GM18498 (cell line): ENCODE data around the gene YBX2.
"Not testable (repeated sequence)": the region's sequence is repeated elsewhere in the genome, so short reads cannot be mapped to it uniquely, and the experiment has no call there.

Experiments
- ATAC-seq: cut with Tn5 transposase; IDR thresholded peaks from one replicate; pipeline ENCODE4 v1.9.1; 2021; ENCODE audit warnings: mild to moderate bottlenecking, moderate library complexity; ENCODE audit not compliant: unreplicated experiment

Gene YBX2

DNA sequence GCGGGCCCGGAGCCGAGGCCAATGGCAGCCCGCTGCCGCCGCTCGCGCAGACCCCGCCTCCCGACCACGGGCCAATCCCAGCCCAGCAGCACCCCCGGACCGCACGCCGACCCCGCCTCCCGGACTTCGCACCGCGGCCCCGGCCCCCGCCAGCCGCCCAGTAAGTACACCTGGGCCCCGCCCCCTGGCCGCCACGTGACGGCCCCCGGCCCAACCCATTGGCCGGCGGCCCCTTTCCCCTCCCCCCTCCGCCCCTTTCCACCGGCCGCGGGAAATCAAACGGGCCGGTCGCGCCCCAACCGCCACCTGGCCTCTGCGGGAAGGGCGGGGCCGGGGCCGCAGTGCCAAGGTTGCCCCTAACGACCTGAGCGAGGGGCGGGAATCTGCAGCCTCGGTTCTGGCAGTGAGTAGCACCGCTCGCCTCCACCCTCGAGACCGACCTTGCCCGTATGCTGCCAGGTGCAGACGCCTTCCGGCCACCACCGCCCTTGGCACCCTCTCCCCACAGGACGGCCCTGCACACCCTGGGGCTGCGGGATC is at the start of gene YBX2:
Gene YBX2 (minus strand): TSS at position 26 of the 540 bp plus-strand sequence. CDS start 139 bp downstream, outside the sequence.
- ATAC-seq, result no peak

DNA sequence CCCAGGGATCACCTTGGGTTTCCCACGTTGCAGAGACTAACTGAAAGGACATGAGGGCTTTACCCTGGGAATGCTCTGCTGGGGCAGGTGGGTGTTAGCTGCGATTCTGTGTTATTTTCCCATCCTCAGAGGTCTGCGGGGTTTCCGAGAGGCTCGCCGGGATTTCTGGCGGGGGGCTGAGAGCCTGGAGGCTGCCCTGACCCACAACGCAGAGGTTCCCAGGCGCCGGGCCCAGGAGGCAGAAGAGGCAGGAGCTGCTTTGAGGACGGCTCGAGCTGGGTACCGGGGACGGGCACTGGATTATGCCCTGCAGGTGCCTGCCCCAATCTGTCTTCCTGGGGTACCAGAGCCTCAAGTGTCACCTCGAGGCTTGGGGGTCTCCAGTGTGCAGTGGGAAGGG is 48.8 kb upstream of the YBX2 start:
- ATAC-seq, result no peak

DNA sequence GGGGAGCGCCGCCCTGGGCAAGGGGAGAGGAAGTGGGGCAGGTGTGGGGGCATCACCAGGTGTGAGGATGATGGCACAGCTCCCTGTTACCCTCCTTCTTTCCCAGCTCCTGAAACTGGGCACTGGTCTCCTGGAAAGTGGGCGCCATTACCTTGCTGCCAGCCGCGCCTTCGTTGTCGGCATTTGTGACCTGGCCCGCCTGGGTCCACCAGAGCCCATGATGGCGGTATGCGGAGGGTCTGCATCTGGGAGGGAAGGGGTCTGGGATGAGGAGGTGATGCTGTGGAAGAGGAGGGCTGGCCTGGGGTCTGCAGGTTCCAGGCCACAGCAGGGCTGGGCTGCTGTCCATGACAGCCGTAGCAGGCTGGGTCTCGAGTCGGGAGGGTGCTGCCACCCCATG is 47.4 kb upstream of the YBX2 start:
- no peak for ATAC-seq

DNA sequence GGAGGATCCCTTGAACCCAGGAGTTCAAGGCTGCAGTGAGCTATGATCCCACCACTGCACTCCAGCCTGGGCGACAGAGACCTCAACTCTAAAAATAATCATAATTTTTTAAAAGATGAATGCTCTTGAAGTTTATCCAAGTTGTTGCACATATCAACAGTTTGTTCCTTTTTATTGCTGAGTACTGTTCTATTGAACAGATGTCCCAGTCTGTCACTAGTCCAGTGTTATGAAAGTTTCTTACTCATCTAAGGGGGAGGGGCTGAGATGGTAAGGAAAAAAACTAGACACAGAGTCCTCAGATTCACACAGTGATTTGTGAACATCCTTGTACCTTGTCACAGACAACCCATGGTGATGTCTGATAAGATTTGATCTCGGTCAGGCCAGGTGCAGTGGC is 45.7 kb upstream of the YBX2 start:
- no peak for ATAC-seq

DNA sequence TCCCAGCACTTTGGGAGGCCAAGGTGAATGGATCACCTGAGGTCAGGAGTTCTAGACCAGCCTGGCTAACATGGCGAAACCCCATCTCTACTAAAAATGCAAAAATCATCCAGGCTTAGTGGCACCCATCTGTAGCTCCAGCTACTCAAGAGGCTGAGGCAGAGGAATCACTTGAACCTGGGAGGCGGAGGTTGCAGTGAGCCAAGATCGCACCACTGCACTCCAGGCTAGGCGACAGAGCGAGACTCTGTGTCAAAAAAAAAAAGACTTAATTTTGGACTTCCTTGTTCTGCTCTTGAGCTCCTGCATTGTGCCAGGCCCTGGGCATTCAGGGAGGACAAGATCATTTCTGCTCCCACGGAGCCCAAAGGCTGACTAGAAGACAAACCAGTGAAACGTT is 43.2 kb upstream of the YBX2 start:
- not testable (repeated sequence) for ATAC-seq

DNA sequence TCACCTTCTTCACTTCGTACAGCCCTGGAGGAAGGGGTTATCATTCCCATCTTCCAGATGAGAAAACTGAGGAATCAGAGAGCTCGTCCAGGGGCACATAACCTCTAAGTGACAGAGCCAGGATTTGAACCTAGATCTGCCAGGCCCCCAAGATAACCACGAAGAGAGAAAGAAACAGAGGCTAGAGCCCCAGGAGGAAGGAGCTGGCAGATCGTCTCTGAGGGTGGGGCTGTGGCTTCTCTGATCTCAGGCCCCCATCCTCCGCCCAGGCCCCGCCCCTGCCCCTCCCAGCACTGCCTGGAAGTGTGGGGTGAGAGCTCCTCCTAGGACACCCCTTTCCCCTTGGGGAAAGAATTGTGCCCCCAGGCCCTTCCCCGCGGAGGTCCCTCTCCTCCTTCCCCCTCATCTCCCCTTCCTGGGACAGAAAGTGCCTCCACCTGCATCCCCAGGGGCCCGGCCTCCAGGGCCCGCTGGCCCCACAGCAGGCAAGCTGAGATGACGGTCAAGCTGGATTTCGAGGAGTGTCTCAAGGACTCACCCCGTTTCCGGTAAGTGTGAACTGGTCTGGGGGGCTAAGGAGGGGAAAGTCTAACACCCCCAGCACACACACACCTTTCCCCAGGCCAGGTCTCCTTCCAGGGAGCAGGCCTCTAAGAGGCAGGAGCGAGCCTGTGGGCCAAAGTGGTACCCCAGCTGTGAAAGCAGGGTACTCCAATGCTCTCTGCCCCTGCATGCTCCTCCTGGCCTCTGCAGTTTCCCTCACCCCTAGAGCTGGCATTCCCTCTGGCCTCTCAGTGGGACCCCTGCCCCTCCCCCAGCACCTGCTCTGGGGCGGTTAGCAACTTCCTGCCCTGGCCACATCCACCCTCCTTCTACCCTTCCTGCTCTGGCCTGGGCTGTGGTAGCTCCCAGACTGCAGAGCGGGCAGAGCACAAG is 42.1 kb upstream of the YBX2 start, which contains the start of gene ACAP1:
Gene ACAP1 (plus strand): TSS at position 290 of the 936 bp plus-strand sequence. CDS start 206 bp downstream, at position 496.
- ATAC-seq, result peak; percentile 75

DNA sequence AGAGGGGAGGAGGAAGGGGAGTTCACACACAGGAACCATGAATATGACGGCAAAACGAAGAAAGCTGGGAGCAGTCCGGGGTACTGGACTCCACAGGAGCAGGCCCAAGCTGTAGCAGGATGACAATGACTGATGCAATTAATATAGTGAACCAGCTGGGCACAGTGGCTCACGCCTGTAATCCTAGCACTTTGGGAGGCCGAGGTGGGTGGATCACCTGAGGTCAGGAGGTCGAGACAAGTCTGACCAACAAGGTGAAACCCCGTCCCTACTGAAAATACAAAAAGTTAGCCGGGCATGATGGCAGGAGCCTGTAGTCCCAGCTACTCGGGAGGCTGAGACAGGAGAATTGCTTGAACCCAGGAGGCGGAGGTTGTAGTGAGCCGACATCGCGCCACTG is 41.3 kb upstream of the YBX2 start:
- ATAC-seq, result not testable (repeated sequence)

DNA sequence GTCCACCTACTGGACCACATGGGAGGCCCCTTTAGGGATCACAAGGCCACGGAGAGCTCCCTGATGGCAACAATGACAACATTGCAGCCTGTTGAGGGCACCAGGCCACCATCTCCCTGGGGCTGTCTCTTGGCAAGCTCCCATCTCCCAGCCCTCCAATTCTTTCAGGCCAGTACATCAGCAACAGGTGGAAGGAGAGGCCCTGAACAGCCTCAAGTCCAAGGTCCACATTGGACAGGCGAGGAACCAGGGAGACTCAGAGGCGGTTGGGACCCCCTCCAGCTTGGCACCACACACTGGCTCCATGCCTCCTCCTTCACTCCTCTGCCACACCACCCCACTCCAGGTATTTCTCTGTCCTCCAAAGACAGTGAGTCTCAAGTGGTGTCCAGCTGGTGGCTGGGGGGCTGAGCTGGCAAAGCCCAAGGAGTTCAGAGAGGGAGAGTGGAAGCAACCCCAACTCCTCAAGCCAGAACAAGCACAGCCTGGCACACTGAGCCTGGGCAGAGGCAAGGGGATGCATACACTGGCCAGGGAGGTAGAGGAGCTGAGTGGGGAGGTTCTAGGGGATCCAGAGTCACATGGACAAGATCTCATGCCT is 40.6 kb upstream of the YBX2 start:
- ATAC-seq, result no peak

DNA sequence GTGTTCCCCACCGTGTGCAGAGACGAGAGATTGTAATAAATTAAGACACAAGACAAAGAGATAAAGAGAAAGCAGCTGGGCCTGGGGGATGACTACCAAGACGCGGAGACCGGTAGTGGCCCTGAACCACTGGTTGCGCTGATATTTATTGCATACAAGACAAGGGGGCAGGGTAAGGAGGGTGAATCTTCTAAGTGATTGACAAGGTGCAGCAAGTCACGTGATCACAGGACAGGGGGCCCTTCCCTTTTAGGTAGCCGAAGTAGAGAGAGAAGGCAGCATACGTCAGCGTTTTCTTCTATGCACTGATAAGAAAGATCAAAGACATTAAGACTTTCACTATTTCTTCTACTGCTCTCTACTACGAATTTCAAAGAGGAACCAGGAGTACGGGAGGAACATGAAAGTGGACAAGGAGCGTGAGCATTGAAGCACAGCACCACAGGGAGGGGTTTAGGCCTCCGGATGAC is 38.2 kb upstream of the YBX2 start:
- not testable (repeated sequence) for ATAC-seq

DNA sequence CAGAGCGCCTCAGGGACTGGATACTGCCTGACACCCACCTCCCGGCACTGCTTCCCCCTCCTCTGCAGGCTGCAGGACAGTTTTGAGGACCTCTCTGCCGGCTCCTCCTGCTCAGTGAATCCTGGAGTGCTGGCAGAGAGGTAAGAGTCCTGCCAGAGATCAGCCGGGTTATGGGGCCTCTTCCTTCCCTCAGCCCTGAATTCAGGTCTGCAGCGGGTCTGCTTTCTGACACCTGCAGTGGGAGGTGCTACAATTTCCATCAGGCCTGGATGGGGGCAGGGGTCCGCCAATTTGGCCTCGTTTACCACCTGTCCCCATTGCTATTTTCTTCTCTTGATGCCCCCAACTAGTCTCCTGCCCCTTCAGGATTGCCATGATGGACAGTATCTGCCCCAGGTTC is 37.7 kb upstream of the YBX2 start:
- no peak for ATAC-seq

DNA sequence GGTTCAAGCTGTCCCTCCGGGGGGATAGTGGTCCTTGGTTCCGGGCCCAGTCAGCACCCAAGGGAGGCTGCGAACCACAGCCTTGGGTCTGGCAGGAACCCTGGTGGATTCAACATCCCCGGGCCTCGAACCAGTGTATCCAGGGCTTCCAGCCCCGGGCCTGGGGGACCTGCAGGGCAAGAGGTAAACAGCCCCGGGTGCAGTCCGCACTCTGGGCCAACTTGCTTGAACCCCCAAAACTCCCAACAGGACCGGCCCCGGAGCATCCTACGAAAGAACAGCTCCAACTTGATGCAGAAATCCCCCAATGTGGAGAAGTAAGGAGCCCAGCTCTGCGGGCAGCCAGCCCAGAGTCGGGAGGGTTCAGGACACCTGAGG is 36.2 kb upstream of the YBX2 start:
- no peak for ATAC-seq

DNA sequence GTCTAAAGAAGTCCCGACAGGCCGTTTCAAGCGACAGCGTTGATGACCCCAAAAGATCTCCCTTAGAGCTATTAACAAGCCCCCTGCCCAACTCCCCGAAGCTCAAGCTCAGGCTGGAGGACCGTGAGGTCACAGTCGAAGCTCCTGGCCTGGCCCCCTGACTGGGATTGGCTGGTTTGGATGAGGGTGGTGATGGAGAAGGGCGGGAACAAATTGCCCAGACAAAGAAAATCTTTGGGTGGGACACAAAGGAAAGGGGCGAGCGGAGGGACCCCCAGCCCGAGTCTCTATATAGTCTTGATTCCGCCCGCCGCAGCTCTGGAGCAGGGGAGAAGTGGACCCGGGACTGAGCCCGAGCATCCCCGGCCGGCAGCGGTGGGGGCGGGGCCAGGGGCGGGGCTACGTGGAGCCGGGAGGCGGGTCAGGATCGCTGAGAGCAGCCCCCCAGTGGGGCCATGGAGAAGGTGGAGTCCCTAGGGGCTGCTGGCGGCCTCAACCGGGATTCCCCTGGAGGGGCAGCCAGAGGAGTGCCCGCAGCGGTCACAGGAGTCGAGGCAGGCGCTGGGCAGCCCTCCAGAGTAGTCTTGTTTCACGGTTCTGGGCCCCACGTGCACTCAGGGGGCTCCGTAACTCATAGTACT is 35.7 kb upstream of the YBX2 start:
- peak; percentile 36 for ATAC-seq

DNA sequence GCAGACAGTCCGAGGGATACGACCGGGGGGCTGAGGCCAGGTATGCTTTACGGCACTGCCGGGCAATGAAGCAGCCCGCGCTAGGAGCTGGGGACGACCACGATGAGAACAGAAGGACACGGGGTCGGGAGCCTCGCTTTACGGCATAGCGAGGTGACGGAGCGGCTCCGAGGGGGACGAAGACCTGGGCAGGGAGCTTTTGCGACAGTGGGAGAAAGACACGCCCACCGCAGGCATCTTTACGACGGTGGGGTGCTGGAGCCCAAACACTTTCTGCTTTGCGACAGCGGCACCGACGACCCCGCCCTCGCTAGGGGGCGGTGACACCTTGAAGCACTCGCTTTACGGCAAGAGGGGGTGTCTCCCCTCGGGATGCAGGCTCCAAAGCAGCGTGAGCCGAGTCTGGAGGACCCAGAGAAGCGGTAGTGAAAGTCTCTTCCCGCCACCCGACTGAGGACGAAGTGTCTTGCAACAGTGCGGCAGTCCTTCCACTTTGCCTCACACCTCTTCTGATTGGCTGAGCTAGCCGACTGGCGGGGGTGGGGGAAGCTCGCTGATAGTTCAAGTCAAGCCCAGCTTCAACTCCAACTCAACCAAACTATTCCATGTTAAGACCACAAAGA is 35.0 kb upstream of the YBX2 start:
- peak; percentile 62 for ATAC-seq

DNA sequence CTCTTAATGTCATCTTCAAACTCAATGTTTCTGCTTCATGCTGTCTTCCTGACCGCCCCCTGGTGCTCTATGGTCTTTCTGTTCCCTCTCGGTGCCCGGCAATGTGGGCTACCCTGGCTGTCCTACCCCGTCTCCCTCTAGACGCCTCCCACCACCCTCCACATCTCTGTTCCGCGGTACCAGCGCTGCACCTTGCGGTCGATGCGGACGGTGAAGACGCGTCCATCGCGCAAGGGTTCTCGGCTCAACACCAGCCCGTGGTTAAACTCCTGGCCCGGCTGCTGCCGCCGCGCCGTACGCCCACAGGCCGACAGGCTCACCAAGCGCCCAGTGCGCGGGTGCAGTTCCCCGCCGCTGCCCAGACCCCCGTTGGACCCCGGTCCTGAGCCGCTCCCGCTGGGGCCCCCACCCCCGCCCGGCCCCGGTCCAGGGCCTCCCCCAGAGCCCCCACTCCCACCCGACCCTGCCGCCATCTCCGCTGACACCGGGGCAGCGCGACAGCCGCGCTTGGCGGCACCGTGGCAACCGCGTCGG is 34.5 kb upstream of the YBX2 start, which contains the start of gene NEURL4:
Gene NEURL4 (minus strand): TSS at position 496 of the 534 bp plus-strand sequence. CDS start 23 bp downstream, at position 473.
- peak; percentile 13 for ATAC-seq

DNA sequence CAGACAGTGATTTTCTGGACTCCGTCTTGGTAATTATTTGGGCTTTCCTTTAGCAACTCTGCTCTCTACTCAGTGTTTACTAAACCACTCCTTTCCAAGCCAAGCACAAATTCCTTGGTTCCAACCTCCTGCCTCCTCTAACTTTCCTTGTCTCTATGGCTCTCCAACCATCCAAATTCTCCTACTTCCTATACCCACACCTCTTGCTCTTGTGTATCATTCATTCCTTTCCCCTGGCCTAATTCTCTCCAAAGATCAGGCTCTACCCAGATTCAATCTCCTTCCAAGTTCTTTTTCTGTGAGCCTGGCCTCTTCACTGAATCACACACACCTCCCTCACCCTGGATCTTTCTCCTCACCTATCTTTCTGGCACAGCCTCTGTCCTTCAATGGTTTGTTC is 33.6 kb upstream of the YBX2 start:
- ATAC-seq, result no peak

DNA sequence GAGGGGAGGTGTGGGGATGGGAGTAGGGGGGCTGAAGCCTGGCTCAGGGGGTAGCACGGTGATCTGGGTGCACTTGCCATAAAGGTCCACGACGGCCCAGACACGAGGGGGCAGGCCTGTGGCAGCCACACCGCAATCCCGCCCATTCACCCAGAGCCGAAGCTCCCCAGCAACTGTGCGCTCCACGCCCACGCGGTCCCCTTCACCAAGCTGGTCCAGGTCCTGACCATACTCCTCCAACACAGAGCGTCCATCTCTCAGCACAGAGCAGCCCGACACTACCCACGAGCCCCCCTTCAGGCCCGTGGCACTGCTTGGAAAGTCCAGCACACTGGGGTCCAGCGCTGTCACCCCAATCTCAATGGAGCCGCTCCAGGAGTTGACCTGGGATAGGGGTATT is 33.1 kb upstream of the YBX2 start:
- no peak for ATAC-seq

DNA sequence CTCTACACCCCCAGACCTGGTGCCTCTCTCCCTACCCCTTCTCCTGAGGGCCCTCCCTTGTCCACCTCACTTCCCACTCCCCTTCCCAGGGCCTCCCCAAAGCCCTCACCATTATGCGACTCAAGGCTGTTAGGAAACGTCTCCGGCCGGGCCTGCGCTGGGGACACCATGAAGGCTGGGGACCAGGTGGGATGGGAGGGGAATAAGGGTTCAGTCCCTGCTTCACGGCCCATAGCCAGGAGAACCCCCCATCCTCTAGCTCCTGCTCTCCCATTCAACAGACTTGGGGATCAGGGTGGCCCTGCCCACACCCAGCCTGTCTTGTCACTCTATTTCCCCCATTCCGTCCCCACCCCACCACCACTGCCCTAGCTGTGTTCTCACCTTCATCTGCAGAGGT is 32.6 kb upstream of the YBX2 start:
- ATAC-seq, result no peak

DNA sequence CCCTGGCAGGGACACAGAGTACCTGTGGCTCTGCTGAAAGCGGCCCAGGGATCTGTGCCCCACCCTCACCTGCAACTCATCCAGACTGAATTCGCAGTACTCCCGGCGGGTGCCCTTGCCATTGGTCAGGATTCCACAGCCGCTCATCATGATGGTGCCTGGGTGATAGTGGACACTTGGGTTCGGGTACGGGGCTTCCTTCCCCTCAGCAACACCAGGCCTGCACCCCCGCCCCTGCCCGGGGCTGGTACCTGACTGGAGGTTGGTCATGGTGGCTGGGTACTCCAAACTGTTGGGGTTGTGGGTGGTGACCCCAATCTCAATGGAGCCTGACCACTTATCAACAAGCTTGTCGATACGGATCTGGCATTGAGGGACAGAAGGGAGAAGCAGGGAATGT is 31.7 kb upstream of the YBX2 start:
- ATAC-seq, result no peak

DNA sequence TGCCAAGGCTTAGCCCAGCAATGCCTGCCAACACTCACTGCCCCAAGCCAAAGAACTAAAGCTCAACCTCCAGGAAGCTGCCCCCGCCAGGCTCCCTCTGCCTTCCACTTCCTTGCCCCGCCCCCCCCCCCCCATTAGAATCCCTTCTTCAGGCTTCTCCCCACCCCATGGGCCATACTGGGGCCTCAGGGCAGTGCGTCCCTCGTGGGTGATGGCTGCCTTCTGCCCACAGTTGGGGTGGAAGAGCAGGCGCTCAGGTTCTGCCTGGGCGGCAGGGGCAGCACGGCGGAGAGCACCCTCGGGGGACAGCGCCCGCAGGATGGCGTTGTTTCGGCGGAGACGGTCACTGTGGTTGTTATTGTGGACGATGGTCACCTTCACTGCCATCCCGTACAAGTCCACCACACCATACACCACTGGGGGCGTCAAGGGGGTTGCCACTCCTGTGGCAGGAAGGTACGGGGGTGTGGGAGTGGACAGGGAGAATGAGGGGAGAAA is 30.6 kb upstream of the YBX2 start:
- ATAC-seq, result no peak

DNA sequence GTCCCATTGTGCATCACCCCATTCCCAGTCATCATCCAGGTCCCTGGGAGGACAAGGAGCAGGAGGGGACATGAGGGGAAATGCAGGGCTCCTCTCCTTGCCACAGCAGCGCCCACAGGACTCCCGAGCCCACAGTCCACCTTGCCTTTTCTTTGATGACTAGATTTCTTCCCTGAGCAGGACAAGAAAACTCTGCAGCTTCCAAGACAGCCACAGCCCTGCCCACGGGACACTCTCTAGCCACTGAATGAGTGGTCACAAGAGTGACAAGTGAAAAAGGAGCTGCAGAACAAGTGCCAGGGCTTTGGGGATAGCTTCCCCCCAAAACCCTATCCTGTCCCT is 30.0 kb upstream of the YBX2 start:
- no peak for ATAC-seq
